Neutrophil (primary cell): Measurements from ENCODE around the gene GOT2.
"Not testable (repeated sequence)": the region's sequence is repeated elsewhere in the genome, so short reads cannot be mapped to it uniquely, and the experiment has no call there.

Experiments
- H3K27ac ChIP-seq: fragments of 200-600 bp; sonication (generic); 2 replicates; pipeline ENCODE4 v1.5.1; 2016; ENCODE audit warnings: mild to moderate bottlenecking, moderate library complexity
- H3K27me3 ChIP-seq: fragments of 200-600 bp; sonication (generic); 2 replicates; pipeline ENCODE4 v1.6.0; 2016; ENCODE audit warnings: mild to moderate bottlenecking
- H3K36me3 ChIP-seq: fragments of 200-600 bp; sonication (generic); 2 replicates; pipeline ENCODE4 v1.5.1; 2017
- H3K4me1 ChIP-seq, 2 experiments: fragments of 200-600 bp in 1 of 2; sonication (generic) in 1 of 2; 1 replicate in 1 of 2; 2 replicates in 1 of 2; pipeline versions ENCODE4 v1.5.1 to v1.6.1; 2013 to 2016; ENCODE audit warnings: low read depth in 1 of 2, low read length in 1 of 2, mild to moderate bottlenecking in 1 of 2, moderate library complexity in 1 of 2; ENCODE audit not compliant: control insufficient read depth in 1 of 2, insufficient read depth in 1 of 2
- H3K4me3 ChIP-seq, 2 experiments: fragments of 200-600 bp in 1 of 2; sonication (generic) in 1 of 2; 1 replicate in 1 of 2; 2 replicates in 1 of 2; pipeline ENCODE4 v1.5.1; 2013 to 2016; ENCODE audit warnings: low read depth in 1 of 2, low read length in 1 of 2, mild to moderate bottlenecking in 1 of 2, moderate library complexity in 1 of 2
- H3K9me3 ChIP-seq: fragments of 200-600 bp; sonication (generic); 2 replicates; pipeline ENCODE4 v1.5.1; 2016
- TF ChIP-seq, protein P1 (sequence below): fragments of 200-600 bp; sonication (generic); IDR thresholded peaks from 2 replicates; pipeline ENCODE4 v1.5.1; 2016; ENCODE audit warnings: antibody characterized with exemption

Gene GOT2

DNA sequence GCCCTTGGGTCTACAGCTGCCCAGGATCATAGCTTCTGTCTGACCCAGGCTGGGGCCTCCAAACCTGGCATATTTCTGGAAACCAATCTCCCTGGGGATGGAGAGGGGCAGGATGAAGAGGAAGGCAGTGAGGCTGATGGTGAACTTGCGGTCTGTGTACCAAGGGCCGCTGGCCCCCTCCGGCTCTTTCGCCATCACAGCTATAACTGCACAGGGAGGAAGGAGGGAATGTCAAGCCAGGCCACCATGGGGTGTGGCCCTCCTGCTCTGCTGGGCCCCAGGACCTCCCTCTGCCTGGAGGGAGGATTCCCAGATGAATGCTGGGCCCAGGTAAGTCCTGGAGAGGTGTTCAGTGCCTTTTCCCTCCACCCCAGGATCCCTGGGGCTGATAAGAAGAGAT is 55.8 kb downstream of the GOT2 start:
- H3K36me3 ChIP-seq: no peaks in the 10 kb centered on the region
- H3K27me3 ChIP-seq: no peaks in the 10 kb centered on the region
- H3K27ac ChIP-seq: no peak overlapping the region
- no peaks in the 10 kb centered on the region for H3K4me1 ChIP-seq
- TF ChIP-seq, protein P1, sequence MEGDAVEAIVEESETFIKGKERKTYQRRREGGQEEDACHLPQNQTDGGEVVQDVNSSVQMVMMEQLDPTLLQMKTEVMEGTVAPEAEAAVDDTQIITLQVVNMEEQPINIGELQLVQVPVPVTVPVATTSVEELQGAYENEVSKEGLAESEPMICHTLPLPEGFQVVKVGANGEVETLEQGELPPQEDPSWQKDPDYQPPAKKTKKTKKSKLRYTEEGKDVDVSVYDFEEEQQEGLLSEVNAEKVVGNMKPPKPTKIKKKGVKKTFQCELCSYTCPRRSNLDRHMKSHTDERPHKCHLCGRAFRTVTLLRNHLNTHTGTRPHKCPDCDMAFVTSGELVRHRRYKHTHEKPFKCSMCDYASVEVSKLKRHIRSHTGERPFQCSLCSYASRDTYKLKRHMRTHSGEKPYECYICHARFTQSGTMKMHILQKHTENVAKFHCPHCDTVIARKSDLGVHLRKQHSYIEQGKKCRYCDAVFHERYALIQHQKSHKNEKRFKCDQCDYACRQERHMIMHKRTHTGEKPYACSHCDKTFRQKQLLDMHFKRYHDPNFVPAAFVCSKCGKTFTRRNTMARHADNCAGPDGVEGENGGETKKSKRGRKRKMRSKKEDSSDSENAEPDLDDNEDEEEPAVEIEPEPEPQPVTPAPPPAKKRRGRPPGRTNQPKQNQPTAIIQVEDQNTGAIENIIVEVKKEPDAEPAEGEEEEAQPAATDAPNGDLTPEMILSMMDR: no peak
- H3K9me3 ChIP-seq: no peaks in the 10 kb centered on the region
- H3K4me3 ChIP-seq: no peak overlapping the region

DNA sequence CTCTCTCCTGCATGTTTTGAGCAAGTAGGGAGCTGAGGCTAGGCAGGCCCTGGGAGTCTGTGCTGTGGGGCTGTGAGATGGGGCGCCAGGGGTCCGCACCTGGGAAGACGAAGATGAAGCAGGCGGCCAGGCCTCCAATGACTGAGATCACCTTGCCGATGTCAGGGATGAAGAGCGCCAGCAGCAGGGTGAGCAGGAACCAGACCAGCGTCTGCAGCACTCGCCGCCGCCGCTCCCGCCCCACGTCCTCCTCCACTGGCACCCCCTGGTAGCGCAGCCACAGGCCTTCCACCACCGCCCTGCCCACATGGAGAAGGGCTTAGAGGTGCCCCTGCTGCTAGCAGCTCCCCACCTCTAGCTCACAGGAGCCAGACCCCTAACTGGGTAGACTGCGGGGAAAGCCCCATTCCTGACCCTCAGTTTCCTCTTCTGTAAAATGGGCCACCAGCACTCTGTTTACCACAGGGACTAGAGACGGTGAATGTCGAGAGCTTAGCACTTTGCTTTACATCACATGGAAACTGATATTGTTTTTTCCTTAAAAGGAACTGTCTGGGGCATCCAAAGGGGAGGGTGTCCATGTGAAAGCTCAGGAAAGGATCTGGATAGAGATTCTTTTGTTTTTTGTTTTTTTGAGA is 63.1 kb downstream of the GOT2 start:
- Histone ChIP-seq H3K9me3 (no peaks in the 10 kb centered on the region), H3K4me3 (no peak overlapping the region), H3K36me3 (no peaks in the 10 kb centered on the region), H3K27ac (no peak overlapping the region), H3K4me1 (no peaks in the 10 kb centered on the region), H3K27me3 (no peaks in the 10 kb centered on the region)
- TF ChIP-seq, protein P1: no peak

DNA sequence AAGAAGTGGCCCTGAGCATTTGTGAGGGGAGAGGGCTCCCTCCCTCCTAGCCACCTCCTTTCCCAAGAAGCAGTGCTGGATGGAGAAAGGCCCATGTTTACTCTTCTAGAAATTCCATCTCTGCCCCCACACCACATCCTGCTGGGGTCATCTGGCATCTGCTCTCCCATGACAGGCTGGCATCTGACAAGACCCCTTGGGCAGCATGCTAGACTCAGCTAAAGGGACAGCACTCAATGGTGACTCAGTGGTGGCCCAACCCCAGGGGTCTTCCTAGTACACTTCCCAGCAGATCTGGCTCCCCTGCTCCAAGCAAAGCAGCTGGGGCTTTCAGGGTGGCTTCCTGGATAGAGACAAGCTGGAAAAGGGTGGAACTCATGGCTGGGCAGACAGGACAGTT is 63.9 kb downstream of the GOT2 start:
- Histone ChIP-seq H3K27ac (no peak overlapping the region), H3K36me3 (no peaks in the 10 kb centered on the region), H3K27me3 (no peaks in the 10 kb centered on the region), H3K9me3 (no peaks in the 10 kb centered on the region), H3K4me1 (no peaks in the 10 kb centered on the region), H3K4me3 (no peak overlapping the region)
- TF ChIP-seq, protein P1: no peak

DNA sequence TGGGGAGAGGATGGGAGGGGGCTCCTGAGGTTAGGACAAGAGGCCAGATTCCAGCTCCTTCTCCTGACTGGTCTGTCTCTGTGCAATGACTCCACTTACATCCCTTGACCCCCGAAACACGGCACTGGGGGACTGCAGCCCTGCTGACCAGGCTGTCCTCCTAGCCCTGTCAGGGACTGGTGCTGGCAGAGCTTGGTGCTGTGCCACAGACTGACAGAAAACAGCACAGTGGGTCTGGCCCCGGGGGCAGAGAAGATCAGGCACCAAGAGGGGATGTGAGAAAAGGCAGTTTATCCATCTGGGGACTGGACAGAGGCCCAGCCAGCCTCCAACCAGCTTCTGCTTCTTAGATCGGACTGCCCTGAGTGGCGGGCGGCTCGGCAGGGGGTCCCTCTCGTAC is 68.9 kb downstream of the GOT2 start:
- TF ChIP-seq, protein P1: no peak
- no peak overlapping the region for H3K4me3 ChIP-seq
- H3K36me3 ChIP-seq: no peaks in the 10 kb centered on the region
- H3K4me1 ChIP-seq: no peaks in the 10 kb centered on the region
- H3K27me3 ChIP-seq: no peaks in the 10 kb centered on the region
- H3K9me3 ChIP-seq: no peaks in the 10 kb centered on the region
- no peak overlapping the region for H3K27ac ChIP-seq

DNA sequence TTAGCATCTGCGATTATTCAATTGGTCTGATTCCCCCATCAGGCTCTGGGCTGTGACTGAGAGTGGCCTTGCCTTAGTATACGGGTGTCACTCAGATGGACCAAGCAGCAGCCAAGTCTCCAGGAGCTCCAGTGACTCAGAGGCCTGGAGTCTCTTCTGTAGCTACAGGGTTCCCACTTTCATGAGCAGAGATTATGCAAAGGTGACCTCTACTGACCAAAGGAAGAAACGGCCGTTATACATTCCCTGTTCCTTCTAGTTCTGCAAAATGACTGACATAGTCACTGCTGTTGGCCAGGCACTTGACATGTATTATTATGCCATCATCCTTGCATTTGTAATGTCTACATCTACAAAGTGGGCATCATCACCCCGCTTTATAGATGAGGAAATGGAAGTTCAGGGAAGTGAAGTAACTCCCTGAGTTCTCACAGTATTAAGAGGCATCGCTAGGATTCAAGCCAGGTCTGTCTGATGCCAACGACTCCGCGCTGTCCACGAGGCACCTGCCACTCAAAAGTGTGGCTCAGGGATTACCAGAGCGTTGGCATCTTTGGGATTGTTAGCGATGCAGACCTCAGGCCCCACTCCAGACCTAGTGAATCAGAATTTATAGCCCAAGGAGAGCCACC is 72.8 kb downstream of the GOT2 start:
- no peak overlapping the region for H3K4me3 ChIP-seq
- no peaks in the 10 kb centered on the region for H3K36me3 ChIP-seq
- no peaks in the 10 kb centered on the region for H3K27me3 ChIP-seq
- no peaks in the 10 kb centered on the region for H3K9me3 ChIP-seq
- no peaks in the 10 kb centered on the region for H3K4me1 ChIP-seq
- no peak overlapping the region for H3K27ac ChIP-seq
- TF ChIP-seq, protein P1: no peak

DNA sequence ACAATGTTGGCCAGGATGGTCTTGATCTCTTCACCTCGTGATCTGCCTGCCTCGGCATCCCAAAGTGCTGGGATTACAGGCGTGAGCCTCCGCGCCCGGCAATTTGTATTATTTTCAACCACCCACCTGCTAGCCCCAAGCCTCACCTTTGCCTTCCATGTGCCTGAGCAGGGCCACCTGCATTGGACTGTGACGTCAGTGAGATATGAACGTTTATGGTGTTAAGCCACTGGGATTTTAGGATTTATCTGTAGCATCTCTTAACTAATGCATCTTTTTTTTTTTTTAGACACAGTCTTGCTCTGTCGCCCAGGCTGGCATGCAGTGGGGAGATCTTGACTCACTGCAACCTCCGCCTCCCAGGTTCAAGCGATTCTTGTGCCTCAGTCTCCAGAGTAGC is 74.2 kb downstream of the GOT2 start:
- H3K9me3 ChIP-seq, H3K4me3 ChIP-seq, H3K27ac ChIP-seq, H3K36me3 ChIP-seq, H3K4me1 ChIP-seq, H3K27me3 ChIP-seq: not testable (repeated sequence)
